ENCODE data around the gene CGB2.
A peak's percentile ranks its signal among the peaks of the same experiment; 100 is the strongest.
"Not testable (repeated sequence)": the region's sequence is repeated elsewhere in the genome, so short reads cannot be mapped to it uniquely, and the experiment has no call there.

Gene CGB2

GRCh38 chr19:49065905-49066512 lies 34.3 kb downstream of the CGB2 start:
- ChIA-PET POLR2A (interaction anchor here (1.0 to 1.5 kb wide), 3 partner anchors 10 to 66 kb away, joined by 3 to 6 read pairs (median 4); no protein-coding TSS in a partner anchor), CTCF (interaction anchor here (1.2 to 1.6 kb wide), 3 partner anchors 8 to 73 kb away, joined by 3 to 9 read pairs (median 4); partner anchors contain the start of genes GYS1 and RUVBL2)
- no peak for DNase-seq (ENCODE audit: extremely low spot score)
- no peak for TF ChIP-seq FOXK2 (IDR thresholded peaks at IDR 0.05)
- TF ChIP-seq SP1 (IDR thresholded peaks at IDR 0.05), result no peak
- TF ChIP-seq PKNOX1 (IDR thresholded peaks at IDR 0.05), result no peak
- no peak for TF ChIP-seq TARDBP (IDR thresholded peaks at IDR 0.05)
- TF ChIP-seq ZNF384 (IDR thresholded peaks at IDR 0.05), result no peak
- TF ChIP-seq LEF1 (IDR thresholded peaks at IDR 0.05; ENCODE audit: borderline replicate concordance), result no peak
- no peak for TF ChIP-seq FOXA1 (IDR thresholded peaks at IDR 0.05)
- TF ChIP-seq ARNT (IDR thresholded peaks at IDR 0.05), result no peak

- ChIA-PET POLR2A (no interaction called here), CTCF (no interaction called here)
- DNase-seq (ENCODE audit: extremely low spot score), result no peak
- TF ChIP-seq FOXA1 (IDR thresholded peaks at IDR 0.05) (no peak), L3MBTL2 (conservative IDR thresholded peaks at IDR 0.05) (no peak), TARDBP (IDR thresholded peaks at IDR 0.05) (no peak), FOXM1 (IDR thresholded peaks at IDR 0.05; ENCODE audit: borderline replicate concordance) (no peak), PKNOX1 (IDR thresholded peaks at IDR 0.05) (no peak), HDGF (IDR thresholded peaks at IDR 0.05; ENCODE audit: borderline replicate concordance) (no peak), ARNT (IDR thresholded peaks at IDR 0.05) (no peak), NFRKB (IDR thresholded peaks at IDR 0.05) (no peak), CTBP1 (IDR thresholded peaks at IDR 0.05; ENCODE audit: borderline replicate concordance) (no peak)
Measured at GRCh38 chr19:49067554-49067953, 35.9 kb downstream of the CGB2 start.

- ChIA-PET CTCF (no interaction called here), POLR2A (interaction anchor here (0.9 kb wide), 2 partner anchors 71 to 76 kb away, joined by 3 read pairs; partner anchors contain the start of genes GYS1 and RUVBL2)
- TF ChIP-seq LEF1 (IDR thresholded peaks at IDR 0.05; ENCODE audit: borderline replicate concordance) (no peak), FOXA1 (IDR thresholded peaks at IDR 0.05) (no peak), ELF4 (IDR thresholded peaks at IDR 0.05) (no peak), ZNF384 (IDR thresholded peaks at IDR 0.05) (no peak)
- no peak for DNase-seq (ENCODE audit: extremely low spot score)
Measured at GRCh38 chr19:49069026-49069425, 37.3 kb downstream of the CGB2 start.

- POLR2A ChIA-PET, result no interaction called here
- CTCF ChIA-PET, result no interaction called here
- no peak for TF ChIP-seq FOXK2 (IDR thresholded peaks at IDR 0.05)
- no peak for DNase-seq (ENCODE audit: extremely low spot score)
Measured at GRCh38 chr19:49070416-49070815, 38.7 kb downstream of the CGB2 start.

GRCh38 chr19:49071860-49072547 lies 40.3 kb downstream of the CGB2 start:
- CTCF ChIA-PET, result no interaction called here
- POLR2A ChIA-PET, result no interaction called here
- peak; percentile 67 for TF ChIP-seq L3MBTL2 (conservative IDR thresholded peaks at IDR 0.05)
- no peak for TF ChIP-seq PKNOX1 (IDR thresholded peaks at IDR 0.05)
- peak; percentile 48 for DNase-seq (ENCODE audit: extremely low spot score)

GRCh38 chr19:49073514-49074378 lies 42.1 kb downstream of the CGB2 start:
- POLR2A ChIA-PET, result interaction anchor here (1.0 to 1.5 kb wide), 4 partner anchors 12 to 80 kb away, joined by 3 to 10 read pairs (median 4); partner anchors contain the start of genes GYS1 and RUVBL2
- DNase-seq (ENCODE audit: extremely low spot score), result peak; percentile 70
- no peak for TF ChIP-seq ZNF384 (IDR thresholded peaks at IDR 0.05)
- TF ChIP-seq ARNT (IDR thresholded peaks at IDR 0.05), result no peak
- TF ChIP-seq CTBP1 (IDR thresholded peaks at IDR 0.05; ENCODE audit: borderline replicate concordance), result no peak
- TF ChIP-seq FOXA1 (IDR thresholded peaks at IDR 0.05), result no peak
- TF ChIP-seq SUZ12 (IDR thresholded peaks at IDR 0.05), result no peak
- CTCF ChIA-PET, result interaction anchor here (0.6 to 1.7 kb wide), 22 partner anchors 9 to 354 kb away, joined by 3 to 10 read pairs (median 4); partner anchors contain the start of genes GYS1, NTF4 and RUVBL2

- DNase-seq (ENCODE audit: extremely low spot score), result not testable (repeated sequence)
- ChIA-PET POLR2A (interaction anchor here (1.5 kb wide), 1 partner anchor 81 kb away, joined by 10 read pairs; the partner anchor contains the start of genes GYS1 and RUVBL2), CTCF (interaction anchor here (0.9 to 1.7 kb wide), 5 partner anchors 10 to 124 kb away, joined by 4 to 10 read pairs (median 5); partner anchors contain the start of gene NTF4)
Measured at GRCh38 chr19:49074869-49075268, 43.2 kb downstream of the CGB2 start.

Data from HEK293T (cell line).